Kidney epithelial cell (primary cell): ENCODE results near the gene ABHD2. TPM values are rescaled to one million over a fixed set of nuclear protein-coding genes. Genes with fewer than 3 reads are reported as not detected.

Experiments
- DNase-seq: peaks from one replicate; pipeline ENCODE4 v3.0.0-alpha.2; 2010; ENCODE audit warnings: low read depth
- H3K27me3 ChIP-seq: 2 replicates; pipeline ENCODE4 v1.6.0; 2011; ENCODE audit warnings: low read length; ENCODE audit not compliant: control insufficient read depth, insufficient read depth
- H3K36me3 ChIP-seq: 2 replicates; pipeline ENCODE4 v1.5.1; 2011; ENCODE audit warnings: low read length; ENCODE audit not compliant: control insufficient read depth, insufficient read depth
- H3K4me3 ChIP-seq: 2 replicates; pipeline ENCODE4 v1.5.1; 2011; ENCODE audit warnings: low read depth, mild to moderate bottlenecking, control low read depth, low read length
- total RNA-seq: library from RNA; depleted of rRNA; stranded (reverse); fragments of >200 nt; gene quantifications from 2 replicates; pipeline ENCODE4 v1.2.3, GENCODE V29; 2015
- TF ChIP-seq, protein P1 (sequence below): IDR thresholded peaks from 2 replicates; pipeline ENCODE4 v1.5.1; 2011; ENCODE audit warnings: mild to moderate bottlenecking, moderate library complexity, low read length, control low read depth, inconsistent platforms; ENCODE audit not compliant: insufficient read depth, poor library complexity, severe bottlenecking

Gene ABHD2
- total RNA-seq, 1 donor from 2014 or later: 39.7 TPM

DNA sequence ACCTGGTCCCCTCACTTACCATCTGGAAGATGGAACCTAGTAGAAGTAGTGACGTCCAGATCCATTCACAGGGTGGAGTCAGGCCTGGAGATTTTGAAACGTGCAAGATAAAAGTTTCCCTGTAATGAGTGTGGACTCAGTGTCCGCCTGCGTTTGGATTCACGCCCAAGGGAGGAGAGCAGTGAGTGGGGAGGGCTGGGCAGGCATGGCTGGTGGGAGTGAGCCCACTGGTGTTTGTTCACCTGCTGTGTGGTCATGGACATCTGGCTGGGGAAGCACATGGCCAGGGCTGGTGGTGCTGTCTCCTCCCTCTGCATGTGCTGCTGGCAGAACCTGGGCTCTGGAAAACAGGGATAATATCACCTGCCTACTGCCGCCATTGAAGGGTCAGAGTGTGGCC lies 96.1 kb downstream of the ABHD2 start:
- Histone ChIP-seq H3K4me3 (no peak overlapping the region), H3K27me3 (no peaks in the 10 kb centered on the region), H3K36me3 (no peaks in the 10 kb centered on the region)
- no peak for DNase-seq
- TF ChIP-seq, protein P1, sequence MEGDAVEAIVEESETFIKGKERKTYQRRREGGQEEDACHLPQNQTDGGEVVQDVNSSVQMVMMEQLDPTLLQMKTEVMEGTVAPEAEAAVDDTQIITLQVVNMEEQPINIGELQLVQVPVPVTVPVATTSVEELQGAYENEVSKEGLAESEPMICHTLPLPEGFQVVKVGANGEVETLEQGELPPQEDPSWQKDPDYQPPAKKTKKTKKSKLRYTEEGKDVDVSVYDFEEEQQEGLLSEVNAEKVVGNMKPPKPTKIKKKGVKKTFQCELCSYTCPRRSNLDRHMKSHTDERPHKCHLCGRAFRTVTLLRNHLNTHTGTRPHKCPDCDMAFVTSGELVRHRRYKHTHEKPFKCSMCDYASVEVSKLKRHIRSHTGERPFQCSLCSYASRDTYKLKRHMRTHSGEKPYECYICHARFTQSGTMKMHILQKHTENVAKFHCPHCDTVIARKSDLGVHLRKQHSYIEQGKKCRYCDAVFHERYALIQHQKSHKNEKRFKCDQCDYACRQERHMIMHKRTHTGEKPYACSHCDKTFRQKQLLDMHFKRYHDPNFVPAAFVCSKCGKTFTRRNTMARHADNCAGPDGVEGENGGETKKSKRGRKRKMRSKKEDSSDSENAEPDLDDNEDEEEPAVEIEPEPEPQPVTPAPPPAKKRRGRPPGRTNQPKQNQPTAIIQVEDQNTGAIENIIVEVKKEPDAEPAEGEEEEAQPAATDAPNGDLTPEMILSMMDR: no peak

DNA sequence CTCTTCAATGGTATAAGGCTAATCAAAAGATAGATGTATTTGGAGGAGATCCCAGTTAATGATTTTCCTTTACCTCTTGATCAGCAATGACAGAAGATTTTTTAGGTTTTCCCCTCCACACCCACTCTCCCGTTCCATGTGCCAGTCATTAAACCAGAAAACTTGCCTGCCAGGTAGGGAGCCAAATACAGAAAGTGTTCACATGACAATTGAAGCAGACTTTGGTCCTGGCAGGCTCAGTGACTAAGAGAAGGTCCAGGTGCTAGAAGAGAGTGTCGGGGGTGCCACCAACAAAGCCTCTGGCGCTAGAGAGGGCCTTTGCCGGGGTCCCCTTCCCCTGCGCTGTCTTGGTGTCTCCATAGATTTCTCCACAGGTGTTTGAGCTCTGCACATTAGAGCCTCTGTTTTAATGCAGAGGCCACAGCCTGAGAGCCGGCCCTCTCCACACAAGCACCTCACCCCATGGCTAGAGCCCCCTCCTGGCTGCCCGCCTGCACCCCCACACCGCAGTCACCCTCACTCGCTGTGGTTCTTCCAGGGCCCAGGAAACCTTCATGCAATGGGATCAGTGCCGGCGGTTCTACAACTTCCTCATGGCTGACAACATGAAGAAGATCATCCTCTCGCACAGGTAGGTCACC lies 96.8 kb downstream of the ABHD2 start:
- Histone ChIP-seq H3K27me3 (no peaks in the 10 kb centered on the region), H3K36me3 (no peaks in the 10 kb centered on the region), H3K4me3 (no peak overlapping the region)
- TF ChIP-seq, protein P1: no peak
- no peak for DNase-seq

DNA sequence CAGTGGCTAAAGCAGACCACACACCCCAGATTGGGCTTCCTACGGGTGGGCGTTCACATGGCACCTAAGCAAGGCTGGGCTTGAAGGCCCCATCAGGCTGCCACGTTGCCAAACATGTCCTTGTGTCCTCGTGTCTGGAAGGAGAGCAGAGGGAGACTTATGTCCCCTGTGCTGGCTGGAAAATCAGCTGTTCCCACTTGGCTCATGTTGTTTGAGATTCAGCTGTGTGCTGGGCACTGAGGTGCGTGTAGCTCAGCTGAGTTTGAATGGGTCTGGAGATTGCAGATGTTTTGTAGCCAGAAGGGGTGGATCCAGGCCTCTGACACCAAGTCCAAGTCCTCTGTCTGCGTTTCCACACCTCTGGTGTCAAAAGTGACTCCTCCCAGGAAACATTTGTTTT lies 98.5 kb downstream of the ABHD2 start:
- H3K4me3 ChIP-seq: no peak overlapping the region
- TF ChIP-seq, protein P1: no peak
- H3K27me3 ChIP-seq: no peaks in the 10 kb centered on the region
- no peak for DNase-seq
- no peaks in the 10 kb centered on the region for H3K36me3 ChIP-seq

GRCh38 chr15:89187301-89187985 lies 99.2 kb downstream of the ABHD2 start:
- DNase-seq: no peak
- H3K27me3 ChIP-seq: no peaks in the 10 kb centered on the region
- peaks cover 2% of the 10 kb centered on the region for H3K36me3 ChIP-seq
- TF ChIP-seq, protein P1: no peak
- no peak overlapping the region for H3K4me3 ChIP-seq

DNA sequence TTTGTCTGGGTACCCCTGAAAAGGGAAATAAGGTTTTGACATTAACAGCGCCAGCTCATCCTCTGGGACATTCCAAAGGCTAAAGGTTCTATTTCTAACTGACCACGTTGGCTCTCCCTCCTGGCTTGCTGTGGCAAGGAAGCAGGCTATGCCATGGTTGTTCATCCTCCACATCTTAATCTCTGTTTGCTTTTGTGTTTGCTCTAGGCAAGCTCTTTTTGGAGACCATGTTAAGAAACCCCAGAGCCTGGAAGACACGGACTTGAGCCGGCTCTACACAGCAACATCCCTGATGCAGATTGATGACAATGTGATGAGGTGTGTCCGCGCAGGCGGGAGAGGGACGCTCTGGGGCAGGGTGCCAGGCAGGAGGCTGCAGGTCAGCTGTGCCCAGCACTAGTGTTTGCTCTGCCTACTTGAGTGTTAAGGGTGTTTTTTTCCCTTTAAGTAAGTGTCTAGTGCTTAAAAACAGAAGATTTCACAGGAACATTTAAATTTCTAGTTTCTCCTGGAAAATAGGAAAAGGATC lies 99.8 kb downstream of the ABHD2 start:
- DNase-seq: no peak
- no peaks in the 10 kb centered on the region for H3K27me3 ChIP-seq
- H3K36me3 ChIP-seq: peaks cover 2% of the 10 kb centered on the region
- H3K4me3 ChIP-seq: no peak overlapping the region
- TF ChIP-seq, protein P1: no peak

GRCh38 chr15:89192136-89192535 lies 103.9 kb downstream of the ABHD2 start:
- TF ChIP-seq, protein P1: no peak

More at GRCh38 chr15:89192136-89192535, 103.9 kb downstream of the ABHD2 start:
- no peaks in the 10 kb centered on the region for H3K27me3 ChIP-seq
- DNase-seq: no peak
- H3K4me3 ChIP-seq: no peak overlapping the region
- H3K36me3 ChIP-seq: peaks cover 3% of the 10 kb centered on the region
